SKM-1 treated with dmso at 0.1 percent for 144 hours (cell line): ENCODE measurements around the gene FAM184B.

Experiments
- DNase-seq: peaks from one replicate; lab custom pipeline; 2025; ENCODE audit not compliant: unreplicated experiment; lab: John Stamatoyannopoulos, UW

Gene FAM184B

GRCh38 chr4:17642398-17642783 lies 139.0 kb downstream of the FAM184B start:
- no peak for DNase-seq

- no peak for DNase-seq
These were observed 142.3 kb downstream of the FAM184B start for GRCh38 chr4:17639136-17639535.

DNA sequence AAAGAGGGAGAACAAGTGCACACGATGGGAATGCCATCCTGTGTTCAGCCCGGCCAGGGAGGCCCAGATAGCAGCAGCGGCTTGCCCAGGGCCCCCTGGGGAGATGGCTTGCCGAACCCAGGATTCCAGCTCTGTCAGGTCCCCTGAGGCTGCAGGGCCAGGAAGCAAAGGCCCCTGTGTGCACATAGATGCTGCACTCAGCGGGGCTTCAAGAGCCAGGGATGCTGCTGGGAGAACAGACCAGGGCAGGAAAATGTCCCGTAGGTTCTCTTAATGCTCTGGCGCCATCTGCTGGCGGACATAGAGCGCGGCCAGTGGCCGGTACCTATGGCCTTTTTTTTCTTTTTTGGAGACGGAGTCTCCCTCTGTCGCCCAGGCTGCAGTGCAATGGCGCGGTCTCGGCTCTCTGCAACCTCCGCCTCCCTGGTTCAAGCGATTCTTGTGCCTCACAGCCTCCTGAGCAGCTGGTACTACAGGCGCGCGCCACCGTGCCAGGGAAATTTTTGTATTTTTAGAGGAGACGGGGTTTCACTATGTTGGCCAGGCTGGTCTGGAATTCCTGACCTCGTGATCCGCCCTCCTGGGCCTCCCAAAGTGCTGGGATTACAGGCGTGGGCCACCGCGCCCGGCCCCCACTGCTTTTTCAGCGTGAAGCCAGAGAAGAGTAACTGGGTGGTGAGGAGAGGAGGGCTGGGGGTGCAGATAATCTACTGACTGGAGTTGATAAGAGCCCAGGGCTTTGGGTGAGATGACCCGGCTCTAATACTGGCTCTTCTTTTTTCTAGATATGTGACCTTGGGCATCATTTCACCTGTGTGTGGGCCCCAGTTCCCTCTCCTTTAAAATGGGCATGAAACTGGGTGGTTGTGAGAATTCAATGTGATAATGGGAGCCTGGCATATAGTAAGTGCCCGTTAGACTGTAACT lies 144.5 kb downstream of the FAM184B start:
- peak; percentile 60 for DNase-seq

- no peak for DNase-seq
These were observed 145.1 kb downstream of the FAM184B start for GRCh38 chr4:17636341-17636695.

GRCh38 chr4:17635056-17635455 lies 146.4 kb downstream of the FAM184B start:
- peak; percentile 16 for DNase-seq

- no peak for DNase-seq
These were observed 147.8 kb downstream of the FAM184B start for GRCh38 chr4:17633600-17633999.

DNA sequence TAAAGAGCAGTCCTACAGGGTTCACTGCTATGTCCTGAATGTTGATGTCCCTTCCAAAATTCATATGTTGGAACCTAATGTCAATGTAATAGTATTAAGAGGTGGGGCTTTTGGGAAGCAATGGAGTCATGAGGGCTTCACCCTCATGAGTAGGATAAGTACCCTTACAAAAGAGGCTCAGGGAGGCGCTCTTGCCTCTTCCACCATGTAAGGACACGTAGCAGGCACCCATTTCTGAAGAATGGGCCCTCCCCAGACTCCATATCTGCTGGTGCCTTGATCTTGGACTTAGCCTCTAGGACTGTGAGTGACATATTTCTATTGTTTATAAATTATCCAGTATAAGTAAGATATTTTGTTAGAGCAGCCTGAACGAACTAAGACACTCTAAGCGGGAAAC lies 151.2 kb downstream of the FAM184B start:
- DNase-seq, result no peak

DNA sequence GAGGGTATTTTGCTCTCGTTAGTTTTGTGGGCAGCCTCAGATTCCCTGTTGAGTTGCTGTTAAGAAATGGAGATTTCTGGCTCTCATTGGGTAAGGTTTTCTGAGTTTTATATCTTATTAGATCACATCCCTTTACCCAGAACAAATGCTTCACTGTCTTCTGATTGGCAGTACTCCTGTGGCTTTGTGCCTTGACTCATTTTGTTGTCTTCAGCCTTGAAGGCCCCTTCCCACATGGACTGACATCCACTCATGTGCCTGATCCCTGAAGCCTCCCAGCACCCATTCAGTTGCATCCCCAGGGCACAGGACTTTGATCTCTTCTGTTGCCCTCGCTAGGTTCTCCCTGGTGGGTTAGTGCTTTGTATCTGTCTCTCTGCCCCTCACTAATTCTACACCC lies 156.6 kb downstream of the FAM184B start:
- DNase-seq, result no peak

GRCh38 chr4:17623451-17624001 lies 157.9 kb downstream of the FAM184B start:
- DNase-seq, result no peak

- DNase-seq, result no peak
These were observed 161.9 kb downstream of the FAM184B start for GRCh38 chr4:17619416-17620105.

GRCh38 chr4:17618926-17619325 lies 162.5 kb downstream of the FAM184B start:
- no peak for DNase-seq

- no peak for DNase-seq
These were observed 165.1 kb downstream of the FAM184B start for GRCh38 chr4:17616283-17616682.

GRCh38 chr4:17614416-17615299 lies 166.8 kb downstream of the FAM184B start, which contains the start of gene MED28:
MED28 (plus strand) TSS chr4:17614641; CDS start chr4:17614655, 14 bp downstream.
- DNase-seq, result peak; percentile 88

- no peak for DNase-seq
These were observed 167.5 kb downstream of the FAM184B start for GRCh38 chr4:17613761-17614415.

GRCh38 chr4:17605236-17605635 lies 176.2 kb downstream of the FAM184B start:
- DNase-seq, result no peak

- no peak for DNase-seq
These were observed 181.6 kb downstream of the FAM184B start for GRCh38 chr4:17599826-17600225.

DNA sequence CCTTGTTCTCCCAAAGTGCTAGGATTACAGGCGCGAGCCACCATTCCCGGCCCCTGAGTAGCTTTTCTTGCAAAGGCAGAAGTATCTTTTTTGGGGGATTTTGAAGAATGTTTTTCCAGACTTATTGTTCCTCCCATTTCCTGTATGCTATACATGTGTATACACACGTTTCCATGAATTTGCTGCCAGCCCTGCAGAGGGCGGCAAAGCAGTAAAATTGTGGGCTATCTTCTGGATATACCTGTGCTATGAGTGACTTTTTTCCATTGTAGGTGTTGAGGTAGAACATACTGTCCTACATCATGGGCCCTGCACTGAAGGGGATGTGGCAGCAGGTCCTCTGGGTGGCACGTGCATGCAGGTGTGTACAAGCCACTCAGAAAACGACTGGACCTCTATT lies 183.9 kb downstream of the FAM184B start:
- no peak for DNase-seq

DNA sequence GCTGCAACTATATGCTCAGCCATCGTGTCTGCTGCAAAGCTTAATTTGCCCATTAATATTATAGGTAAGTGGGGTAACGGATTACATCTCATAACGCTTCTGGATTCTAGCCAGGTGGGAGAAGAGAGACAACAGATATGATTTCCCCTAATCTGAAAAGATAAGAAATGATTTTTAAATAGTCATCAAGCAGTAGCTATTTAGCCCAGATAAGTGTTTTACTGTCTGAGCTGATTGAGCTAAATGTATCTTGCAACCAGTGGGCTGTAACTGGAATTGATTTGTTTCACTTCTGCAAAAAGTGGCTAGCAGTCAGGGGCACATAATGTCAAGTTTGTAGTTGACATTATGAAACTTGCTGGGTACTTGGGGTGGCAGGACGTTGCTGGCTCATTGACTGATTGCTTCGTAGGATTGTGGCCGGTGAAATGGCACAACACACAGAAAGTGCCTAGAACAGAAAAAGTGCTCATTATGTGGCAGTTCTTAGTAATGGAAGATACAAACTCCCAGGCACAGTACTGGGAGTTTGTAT lies 185.9 kb downstream of the FAM184B start:
- peak; percentile 14 for DNase-seq

DNA sequence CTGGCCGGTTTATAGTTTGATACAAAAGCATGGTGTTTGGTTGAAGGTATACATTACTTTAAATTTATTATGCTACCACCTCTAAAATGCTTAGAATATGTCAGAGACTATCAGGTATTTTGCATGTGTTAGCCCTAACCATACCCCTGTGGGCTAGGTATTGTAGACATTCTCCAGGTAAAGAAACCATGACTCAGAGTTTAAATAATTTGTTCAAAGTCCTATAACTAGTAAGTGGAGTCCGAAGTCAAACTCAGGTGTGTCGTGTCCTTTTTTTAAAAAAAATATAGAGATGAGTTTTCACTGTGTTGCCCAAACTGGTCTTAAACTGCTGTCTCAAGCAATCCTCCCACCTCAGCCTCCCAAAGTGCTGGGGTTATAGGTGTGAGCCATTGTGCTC lies 192.1 kb downstream of the FAM184B start:
- DNase-seq, result no peak
